Upper lobe of left lung (tissue), 4 donors: ENCODE data around the gene KDSR.

ENCODE experiments used
- CTCF ChIP-seq, 6 experiments: fragments of 450-650 bp in 4 of 6; fragments of 200-600 bp in 2 of 6; sonication (generic) in 2 of 6; IDR thresholded peaks; one replicate each; pipeline ENCODE4 v1.5.1; 2016 to 2019; ENCODE audit warnings: antibody characterized with exemption in 6 of 6
- POLR2A ChIP-seq, 4 donors: fragments of 450-650 bp; IDR thresholded peaks; one replicate each; pipeline ENCODE4 v1.5.1; 2016 to 2017; ENCODE audit warnings: antibody characterized with exemption in 4 of 4, mild to moderate bottlenecking in 2 of 4
- POLR2AphosphoS5 ChIP-seq, 2 donors: sonication (generic); formaldehyde crosslinking; IDR thresholded peaks; one replicate each; pipeline ENCODE4 v1.5.1; 2017; ENCODE audit warnings: antibody characterized with exemption in 2 of 2

GRCh38 chr18:63412953-63413352 lies 45.9 kb upstream of the KDSR start:
- TF ChIP-seq CTCF (IDR thresholded peaks at IDR 0.05) (no peak), POLR2A (IDR thresholded peaks at IDR 0.05) (no peak), POLR2AphosphoS5 (IDR thresholded peaks at IDR 0.05) (no peak)
